HG03439 (cell line): ENCODE measurements around the gene ADCY5.
"Not testable (repeated sequence)": the region's sequence is repeated elsewhere in the genome, so short reads cannot be mapped to it uniquely, and the experiment has no call there.

ENCODE experiments used
- ATAC-seq: cut with Tn5 transposase; IDR thresholded peaks from one replicate; pipeline ENCODE4 v1.9.1; 2021; ENCODE audit warnings: mild to moderate bottlenecking, moderate library complexity; ENCODE audit not compliant: unreplicated experiment

Gene ADCY5

GRCh38 chr3:123278446-123278845 lies 170.4 kb downstream of the ADCY5 start:
- ATAC-seq: no peak

GRCh38 chr3:123277106-123277505 lies 171.8 kb downstream of the ADCY5 start:
- no peak for ATAC-seq

- ATAC-seq: no peak
These were observed 172.4 kb downstream of the ADCY5 start for GRCh38 chr3:123276346-123277006.

GRCh38 chr3:123275691-123276090 lies 173.2 kb downstream of the ADCY5 start:
- ATAC-seq: no peak

- no peak for ATAC-seq
These were observed 176.3 kb downstream of the ADCY5 start for GRCh38 chr3:123272547-123272946.

GRCh38 chr3:123271466-123272159 lies 177.3 kb downstream of the ADCY5 start:
- no peak for ATAC-seq

- no peak for ATAC-seq
These were observed 178.1 kb downstream of the ADCY5 start for GRCh38 chr3:123270818-123271217.

GRCh38 chr3:123267821-123268220 lies 181.1 kb downstream of the ADCY5 start:
- ATAC-seq: no peak

- no peak for ATAC-seq
These were observed 184.9 kb downstream of the ADCY5 start for GRCh38 chr3:123263941-123264340.

- no peak for ATAC-seq
These were observed 186.0 kb downstream of the ADCY5 start for GRCh38 chr3:123262868-123263267.

- ATAC-seq: no peak
These were observed 186.7 kb downstream of the ADCY5 start for GRCh38 chr3:123262226-123262625.

- ATAC-seq: no peak
These were observed 187.2 kb downstream of the ADCY5 start for GRCh38 chr3:123261666-123262065.

- ATAC-seq: no peak
These were observed 190.0 kb downstream of the ADCY5 start for GRCh38 chr3:123258811-123259420.

GRCh38 chr3:123258359-123258758 lies 190.5 kb downstream of the ADCY5 start:
- no peak for ATAC-seq

GRCh38 chr3:123256256-123256655 lies 192.6 kb downstream of the ADCY5 start:
- no peak for ATAC-seq

- no peak for ATAC-seq
These were observed 202.0 kb downstream of the ADCY5 start for GRCh38 chr3:123246866-123247265.

- no peak for ATAC-seq
These were observed 204.8 kb downstream of the ADCY5 start for GRCh38 chr3:123244128-123244527.

- no peak for ATAC-seq
These were observed 209.1 kb downstream of the ADCY5 start for GRCh38 chr3:123239756-123240155.

- not testable (repeated sequence) for ATAC-seq
These were observed 209.7 kb downstream of the ADCY5 start for GRCh38 chr3:123239186-123239585.

GRCh38 chr3:123236902-123237301 lies 212.0 kb downstream of the ADCY5 start:
- no peak for ATAC-seq
